ENCODE results near the gene DLGAP4.

The DLGAP4 gene

GRCh38 chr20:36466089-36466488, 159.9 kb downstream of the DLGAP4 start:
- no peak for DNase-seq (ENCODE audit: low read depth)
- TF ChIP-seq CTCF (conservative IDR thresholded peaks at IDR 0.05; ENCODE audit: low read depth, low read length): no peak
- H3K4me3 ChIP-seq (ENCODE audit: low read depth, low read length): no peak overlapping the region

GRCh38 chr20:36467076-36467999, 161.2 kb downstream of the DLGAP4 start:
- peak; percentile 56 for DNase-seq (ENCODE audit: low read depth)
- no peak overlapping the region for H3K4me3 ChIP-seq (ENCODE audit: low read depth, low read length)

GRCh38 chr20:36468149-36469000, 162.2 kb downstream of the DLGAP4 start:
- DNase-seq (ENCODE audit: low read depth): no peak
- no peak overlapping the region for H3K4me3 ChIP-seq (ENCODE audit: low read depth, low read length)
- TF ChIP-seq CTCF (conservative IDR thresholded peaks at IDR 0.05; ENCODE audit: low read depth, low read length): no peak

More at GRCh38 chr20:36467076-36467999, 161.2 kb downstream of the DLGAP4 start:
- no peak for TF ChIP-seq CTCF (conservative IDR thresholded peaks at IDR 0.05; ENCODE audit: low read depth, low read length)

GRCh38 chr20:36469973-36470372, 163.8 kb downstream of the DLGAP4 start:
- TF ChIP-seq CTCF (conservative IDR thresholded peaks at IDR 0.05; ENCODE audit: low read depth, low read length): no peak

GRCh38 chr20:36471885-36472636, 165.9 kb downstream of the DLGAP4 start:
- no peak for TF ChIP-seq CTCF (conservative IDR thresholded peaks at IDR 0.05; ENCODE audit: low read depth, low read length)
- DNase-seq (ENCODE audit: low read depth): no peak
- no peak overlapping the region for H3K4me3 ChIP-seq (ENCODE audit: low read depth, low read length)

More at GRCh38 chr20:36469973-36470372, 163.8 kb downstream of the DLGAP4 start:
- DNase-seq (ENCODE audit: low read depth): no peak
- no peak overlapping the region for H3K4me3 ChIP-seq (ENCODE audit: low read depth, low read length)

GRCh38 chr20:36472637-36473090, 166.5 kb downstream of the DLGAP4 start:
- H3K4me3 ChIP-seq (ENCODE audit: low read depth, low read length): no peak overlapping the region
- DNase-seq (ENCODE audit: low read depth): no peak
- TF ChIP-seq CTCF (conservative IDR thresholded peaks at IDR 0.05; ENCODE audit: low read depth, low read length): no peak
